ENCODE data around the gene SMLR1.

The SMLR1 gene

DNA sequence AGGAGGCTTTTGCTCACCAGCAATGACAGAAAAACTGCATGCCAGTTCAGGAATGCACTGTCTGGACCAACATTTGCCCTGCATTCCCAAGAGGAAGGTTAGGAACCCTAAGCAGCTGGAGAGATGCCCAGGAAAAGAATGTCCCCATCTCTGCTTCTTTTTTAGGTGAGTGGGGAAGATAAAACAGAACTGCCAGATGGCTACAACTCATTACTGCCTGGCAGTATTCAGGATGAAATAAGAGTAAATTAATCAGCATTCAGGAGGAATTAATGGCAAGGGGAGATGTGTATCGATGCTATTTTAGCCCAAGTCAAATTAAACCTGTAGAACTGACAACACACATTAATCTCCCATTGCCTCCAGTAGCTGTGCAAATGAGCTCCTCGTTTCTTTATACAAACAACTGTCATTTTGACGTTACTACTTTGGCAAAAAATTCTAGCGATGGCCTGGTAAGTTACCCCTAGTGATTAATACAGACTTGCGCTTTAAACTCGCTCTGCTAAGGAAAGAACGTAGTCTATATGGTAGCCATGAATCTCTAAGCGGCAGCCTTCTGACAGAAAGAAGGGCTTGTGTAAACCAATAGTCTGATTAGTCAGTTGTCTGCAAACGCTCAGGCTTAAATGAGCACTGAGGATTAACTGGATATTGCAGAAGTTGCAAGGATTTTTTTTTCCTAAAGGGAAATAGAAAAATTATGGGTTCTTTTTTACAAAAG, 16.7 kb upstream of the SMLR1 start:
- H3K36me3 ChIP-seq (ENCODE audit: low read depth) = no peaks in the 10 kb centered on the region
- TF ChIP-seq, protein P1, sequence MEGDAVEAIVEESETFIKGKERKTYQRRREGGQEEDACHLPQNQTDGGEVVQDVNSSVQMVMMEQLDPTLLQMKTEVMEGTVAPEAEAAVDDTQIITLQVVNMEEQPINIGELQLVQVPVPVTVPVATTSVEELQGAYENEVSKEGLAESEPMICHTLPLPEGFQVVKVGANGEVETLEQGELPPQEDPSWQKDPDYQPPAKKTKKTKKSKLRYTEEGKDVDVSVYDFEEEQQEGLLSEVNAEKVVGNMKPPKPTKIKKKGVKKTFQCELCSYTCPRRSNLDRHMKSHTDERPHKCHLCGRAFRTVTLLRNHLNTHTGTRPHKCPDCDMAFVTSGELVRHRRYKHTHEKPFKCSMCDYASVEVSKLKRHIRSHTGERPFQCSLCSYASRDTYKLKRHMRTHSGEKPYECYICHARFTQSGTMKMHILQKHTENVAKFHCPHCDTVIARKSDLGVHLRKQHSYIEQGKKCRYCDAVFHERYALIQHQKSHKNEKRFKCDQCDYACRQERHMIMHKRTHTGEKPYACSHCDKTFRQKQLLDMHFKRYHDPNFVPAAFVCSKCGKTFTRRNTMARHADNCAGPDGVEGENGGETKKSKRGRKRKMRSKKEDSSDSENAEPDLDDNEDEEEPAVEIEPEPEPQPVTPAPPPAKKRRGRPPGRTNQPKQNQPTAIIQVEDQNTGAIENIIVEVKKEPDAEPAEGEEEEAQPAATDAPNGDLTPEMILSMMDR (IDR thresholded peaks at IDR 0.05; ENCODE audit: poor library complexity, severe bottlenecking) = no peak
- no peaks in the 10 kb centered on the region for H3K4me1 ChIP-seq (ENCODE audit: insufficient read depth, poor library complexity, severe bottlenecking)
- H3K27me3 ChIP-seq (ENCODE audit: insufficient read depth, poor library complexity, severe bottlenecking) = no peaks in the 10 kb centered on the region
- no peak for DNase-seq (ENCODE audit: low spot score)
- no peak overlapping the region for H3K4me3 ChIP-seq (ENCODE audit: severe bottlenecking)
- H3K27ac ChIP-seq (ENCODE audit: poor library complexity, severe bottlenecking) = no peak overlapping the region
- H3K9me3 ChIP-seq (ENCODE audit: severe bottlenecking) = no peaks in the 10 kb centered on the region
- peak; percentile 54 for ATAC-seq (ENCODE audit: low read depth)

DNA sequence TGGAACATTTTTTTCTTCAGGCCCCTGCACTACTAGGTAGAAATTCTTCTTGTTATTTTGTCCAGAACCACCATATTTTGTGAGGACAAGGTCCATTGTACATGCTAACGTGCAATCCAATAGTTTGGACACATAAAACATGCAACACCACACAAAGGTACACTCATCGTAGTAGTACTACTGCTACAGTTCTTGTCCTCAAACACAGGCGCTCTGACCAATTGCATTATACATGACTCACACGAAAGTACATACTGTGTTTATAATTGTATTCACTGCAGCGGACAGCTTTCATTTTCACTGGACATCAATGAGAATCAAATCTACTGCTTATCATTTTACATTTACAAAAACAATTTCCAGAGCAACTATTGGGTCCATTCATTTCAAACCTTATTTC, 15.3 kb upstream of the SMLR1 start:
- no peak overlapping the region for H3K27ac ChIP-seq (ENCODE audit: poor library complexity, severe bottlenecking)
- no peak overlapping the region for H3K4me3 ChIP-seq (ENCODE audit: severe bottlenecking)
- no peaks in the 10 kb centered on the region for H3K36me3 ChIP-seq (ENCODE audit: low read depth)
- TF ChIP-seq, protein P1 (IDR thresholded peaks at IDR 0.05; ENCODE audit: poor library complexity, severe bottlenecking) = no peak
- DNase-seq (ENCODE audit: low spot score) (no peak), ATAC-seq (ENCODE audit: low read depth) (no peak)
- H3K9me3 ChIP-seq (ENCODE audit: severe bottlenecking) = no peaks in the 10 kb centered on the region
- H3K27me3 ChIP-seq (ENCODE audit: insufficient read depth, poor library complexity, severe bottlenecking) = no peaks in the 10 kb centered on the region
- no peaks in the 10 kb centered on the region for H3K4me1 ChIP-seq (ENCODE audit: insufficient read depth, poor library complexity, severe bottlenecking)

DNA sequence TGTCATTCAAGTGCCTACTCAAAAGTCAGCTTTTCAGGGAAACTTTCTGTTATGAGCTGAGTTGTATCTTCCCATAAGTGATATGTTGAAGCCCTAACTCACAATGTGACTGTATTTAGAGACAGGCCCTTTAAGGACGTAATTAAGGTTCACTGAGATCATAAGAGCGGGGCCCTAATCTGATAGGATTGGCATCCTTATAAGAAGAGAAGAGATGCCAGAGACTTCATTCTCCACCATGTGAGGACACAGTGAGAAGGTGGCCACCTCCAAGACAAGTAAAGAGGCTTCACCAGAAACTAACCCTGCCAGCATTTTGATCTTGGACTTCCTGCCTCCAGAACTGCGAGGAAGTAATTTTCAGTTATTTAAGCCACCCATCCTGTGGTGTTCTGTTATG, 12.7 kb upstream of the SMLR1 start:
- TF ChIP-seq, protein P1 (IDR thresholded peaks at IDR 0.05; ENCODE audit: poor library complexity, severe bottlenecking) = no peak
- Histone ChIP-seq H3K27ac (ENCODE audit: poor library complexity, severe bottlenecking) (no peak overlapping the region), H3K27me3 (ENCODE audit: insufficient read depth, poor library complexity, severe bottlenecking) (no peaks in the 10 kb centered on the region), H3K4me1 (ENCODE audit: insufficient read depth, poor library complexity, severe bottlenecking) (no peaks in the 10 kb centered on the region), H3K9me3 (ENCODE audit: severe bottlenecking) (no peaks in the 10 kb centered on the region), H3K36me3 (ENCODE audit: low read depth) (no peaks in the 10 kb centered on the region), H3K4me3 (ENCODE audit: severe bottlenecking) (no peak overlapping the region)
- DNase-seq (ENCODE audit: low spot score) (no peak), ATAC-seq (ENCODE audit: low read depth) (no peak)

DNA sequence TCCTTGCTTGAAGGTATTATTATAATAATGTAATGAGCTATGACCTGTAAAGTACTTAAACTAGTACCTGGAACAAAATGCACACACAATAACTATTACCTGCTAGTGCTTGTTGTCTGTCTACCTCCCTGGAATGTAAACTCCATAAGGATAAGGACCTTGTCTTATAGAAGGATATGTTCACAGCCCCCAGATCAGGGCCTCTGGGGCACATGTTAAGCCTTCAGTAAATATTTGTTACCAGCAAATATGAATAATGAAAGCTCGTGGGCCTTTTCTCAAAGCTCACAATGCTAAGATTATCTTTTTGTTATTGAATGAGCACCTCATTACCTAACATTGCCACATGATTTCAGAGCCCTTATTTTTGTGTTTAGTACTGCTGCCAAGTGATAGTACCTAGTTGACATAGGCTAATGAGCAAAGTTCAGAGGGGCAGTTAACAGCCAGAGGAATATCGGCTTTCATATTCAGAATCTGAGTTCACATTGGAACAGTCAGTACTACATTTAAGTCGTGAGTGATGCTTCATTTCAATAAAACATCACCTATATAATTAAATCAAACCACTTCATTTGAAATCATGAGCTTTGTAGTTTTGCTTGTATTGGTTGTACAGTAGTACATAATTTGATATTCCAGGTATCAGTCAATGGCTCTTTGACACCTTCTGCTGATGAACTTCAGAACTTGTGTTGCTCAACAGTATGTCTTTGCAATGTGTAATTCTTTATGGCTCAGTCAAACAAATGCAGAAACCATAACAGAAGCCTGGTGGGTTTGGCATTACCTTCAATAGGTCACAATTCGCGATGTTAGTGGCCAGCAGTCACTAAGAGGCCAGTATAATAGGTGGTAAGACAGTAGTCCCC, 11.8 kb upstream of the SMLR1 start:
- TF ChIP-seq, protein P1 (IDR thresholded peaks at IDR 0.05; ENCODE audit: poor library complexity, severe bottlenecking) = no peak
- no peak for ATAC-seq (ENCODE audit: low read depth)
- Histone ChIP-seq H3K27me3 (ENCODE audit: insufficient read depth, poor library complexity, severe bottlenecking) (no peaks in the 10 kb centered on the region), H3K36me3 (ENCODE audit: low read depth) (no peaks in the 10 kb centered on the region), H3K9me3 (ENCODE audit: severe bottlenecking) (no peaks in the 10 kb centered on the region), H3K27ac (ENCODE audit: poor library complexity, severe bottlenecking) (no peak overlapping the region), H3K4me1 (ENCODE audit: insufficient read depth, poor library complexity, severe bottlenecking) (no peaks in the 10 kb centered on the region), H3K4me3 (ENCODE audit: severe bottlenecking) (no peak overlapping the region)
- DNase-seq (ENCODE audit: low spot score) = no peak
